Activated CD8-positive, alpha-beta memory T cell treated with anti-CD3 and anti-CD28 coated beads, Interleukin-2, amount 10 ng/mL, durations not matched to agents 7 days and 5 days (primary cell): Measurements from ENCODE around the gene RBM4B. TPM values are rescaled to one million over a fixed set of nuclear protein-coding genes. Genes with fewer than 3 reads are reported as not detected.

ENCODE experiments used
- ATAC-seq: fragments of 150-1000 bp; cut with Tn5 transposase; one replicate; pipeline ENCODE4 v1.10.0; 2021; ENCODE audit warnings: moderate library complexity
- CTCF ChIA-PET: fragments of 350-600 bp; sonication (Branson Sonifier 250); formaldehyde crosslinking; loops from one replicate; lab custom pipeline; 2021; ENCODE audit warnings: antibody characterized with exemption; lab: Charles Lee
- DNase-seq: peaks from one replicate; pipeline ENCODE4 v3.0.0-alpha.2; 2020
- H3K27ac Mint-ChIP-seq: one replicate; pipeline ENCODE4 v1.8.0; 2021; ENCODE audit warnings: mild to moderate bottlenecking, mixed read lengths
- H3K27me3 Mint-ChIP-seq: one replicate; pipeline ENCODE4 v1.8.0; 2021; ENCODE audit warnings: mixed read lengths
- H3K36me3 Mint-ChIP-seq: one replicate; pipeline ENCODE4 v1.8.0; 2021; ENCODE audit warnings: mild to moderate bottlenecking, mixed read lengths
- H3K4me1 Mint-ChIP-seq: one replicate; pipeline ENCODE4 v1.8.0; 2021; ENCODE audit warnings: mixed read lengths
- H3K4me3 Mint-ChIP-seq: one replicate; pipeline ENCODE4 v1.8.0; 2021; ENCODE audit warnings: mild to moderate bottlenecking, moderate library complexity, mixed read lengths
- H3K9me3 Mint-ChIP-seq: one replicate; pipeline ENCODE4 v1.8.0; 2022; ENCODE audit warnings: low read depth, mixed read lengths
- total RNA-seq, 2 experiments: library from RNA; stranded (reverse); gene quantifications; one replicate each; pipeline ENCODE4 v1.2.3, GENCODE V29; 2021

RBM4B gene
- total RNA-seq, 2 experiments from 2014 or later, result 14.7 to 20.9 TPM

GRCh38 chr11:66624450-66624849 is 53.2 kb downstream of the RBM4B start:
- ATAC-seq, result no peak
- H3K9me3 Mint-ChIP-seq, result no peaks in the 10 kb centered on the region
- peaks cover 44% of the 10 kb centered on the region for H3K4me1 Mint-ChIP-seq
- no peak for DNase-seq
- peaks cover 74% of the 10 kb centered on the region for H3K36me3 Mint-ChIP-seq
- no peaks in the 10 kb centered on the region for H3K27me3 Mint-ChIP-seq
- H3K4me3 Mint-ChIP-seq, result no peak overlapping the region
- CTCF ChIA-PET, result interaction anchor here (2.5 kb wide), 1 partner anchor 13 kb away, joined by 15 read pairs; the partner anchor contains the start of gene RBM4
- H3K27ac Mint-ChIP-seq, result no peak overlapping the region

- H3K4me1 Mint-ChIP-seq, result peaks cover 65% of the 10 kb centered on the region
- ATAC-seq (peak; percentile 23), DNase-seq (no peak)
- no peaks in the 10 kb centered on the region for H3K9me3 Mint-ChIP-seq
- CTCF ChIA-PET, result interaction anchor here (0.9 to 5.5 kb wide), 7 partner anchors 10 to 180 kb away, joined by 3 to 35 read pairs (median 4); partner anchors contain the start of genes CCDC87, CCS, MRPL11 and RBM4B
- H3K36me3 Mint-ChIP-seq, result peaks cover 59% of the 10 kb centered on the region
- peak overlapping the region; percentile 98 for H3K4me3 Mint-ChIP-seq
- H3K27ac Mint-ChIP-seq, result peak overlapping the region; percentile 98
- no peaks in the 10 kb centered on the region for H3K27me3 Mint-ChIP-seq
Measured at GRCh38 chr11:66619080-66619554, 58.6 kb downstream of the RBM4B start.

GRCh38 chr11:66617155-66617834 is 60.4 kb downstream of the RBM4B start:
- peaks cover 48% of the 10 kb centered on the region for H3K4me1 Mint-ChIP-seq
- H3K4me3 Mint-ChIP-seq, result peak overlapping the region; percentile 98
- H3K36me3 Mint-ChIP-seq, result peaks cover 42% of the 10 kb centered on the region
- no peak for DNase-seq
- no peak for ATAC-seq
- H3K9me3 Mint-ChIP-seq, result no peaks in the 10 kb centered on the region
- H3K27me3 Mint-ChIP-seq, result no peaks in the 10 kb centered on the region
- CTCF ChIA-PET, result interaction anchor here (0.6 to 2.2 kb wide), 5 partner anchors 13 to 46 kb away, joined by 3 to 16 read pairs (median 4); partner anchors contain the start of genes CCDC87, CCS and RBM4
- H3K27ac Mint-ChIP-seq, result peak overlapping the region; percentile 98

GRCh38 chr11:66616379-66617154 is 61.1 kb downstream of the RBM4B start, which contains the start of gene RBM14:
Gene RBM14, plus strand, starts transcription at chr11:66616630. Its CDS starts 91 bp downstream, at chr11:66616721.
- CTCF ChIA-PET, result interaction anchor here (1.0 to 2.2 kb wide), 5 partner anchors 12 to 62 kb away, joined by 3 to 16 read pairs (median 6); partner anchors contain the start of genes CCDC87, CCS and RBM4
- Mint-ChIP-seq H3K9me3 (no peaks in the 10 kb centered on the region), H3K36me3 (peaks cover 40% of the 10 kb centered on the region), H3K27ac (peak within 1 kb of the TSS; percentile 98), H3K27me3 (no peaks in the 10 kb centered on the region), H3K4me3 (peak within 1 kb of the TSS; percentile 98), H3K4me1 (peaks cover 41% of the 10 kb centered on the region)
- DNase-seq (peak; percentile 99), ATAC-seq (peak; percentile 94)

Other genes starting within 250 kb of the RBM4B start
- 10 to 100 TPM; 75.5 to 91.3 TPM for gene MRPL11, start 239.0 kb downstream of the RBM4B start, total RNA-seq
- 1 to 10 TPM; 4.1 to 5.7 TPM for gene PELI3, start 211.0 kb downstream of the RBM4B start, total RNA-seq
- gene DPP3, start 197.5 kb downstream of the RBM4B start, total RNA-seq, result 10 to 100 TPM; 54.2 to 79.6 TPM
- gene BBS1, start 167.3 kb downstream of the RBM4B start, total RNA-seq, result 10 to 100 TPM; 12.6 to 12.9 TPM
- 10 to 100 TPM; 18.7 to 19.8 TPM for gene ZDHHC24, start 131.8 kb downstream of the RBM4B start, total RNA-seq
- under 1 TPM in 1 of 2 experiments, not detected in 1; 0.40 TPM for gene ACTN3, start 131.0 kb downstream of the RBM4B start, total RNA-seq
- gene CTSF, start 109.3 kb downstream of the RBM4B start, total RNA-seq, result 1 to 10 TPM; 2.8 to 4.1 TPM
- gene CCDC87, start 84.8 kb downstream of the RBM4B start, total RNA-seq, result under 1 TPM in 1 of 2 experiments, not detected in 1; 0.12 TPM
- 10 to 100 TPM; 30.1 to 38.0 TPM for gene CCS, start 84.7 kb downstream of the RBM4B start, total RNA-seq
- 100 to 1,000 TPM; 152 to 176 TPM for gene RBM14, start 61.3 kb downstream of the RBM4B start, total RNA-seq
- 100 to 1,000 TPM; 111 to 119 TPM for gene RBM4, start 39.2 kb downstream of the RBM4B start, total RNA-seq
- under 1 TPM; 0.41 to 0.52 TPM for gene SPTBN2, start 51.3 kb upstream of the RBM4B start, total RNA-seq
- gene RCE1, start 165.6 kb upstream of the RBM4B start, total RNA-seq, result 10 to 100 TPM; 24.1 to 25.7 TPM
- gene LRFN4, start 179.2 kb upstream of the RBM4B start, total RNA-seq, result 10 to 100 TPM; 29.0 to 29.8 TPM